ENCODE measurements around the gene ZNF878. TPM values are rescaled to one million over a fixed set of nuclear protein-coding genes. Genes with fewer than 3 reads are reported as not detected.
A peak's percentile ranks its signal among the peaks of the same experiment; 100 is the strongest.

Gene ZNF878
- total and polyA plus RNA-seq, 2 of the 13 experiments (the other 11 are each of a cell fraction or from before 2014, with no cell fraction given), result 0.46 to 5.2 TPM

GRCh38 chr19:12052497-12053169 is at the start of gene ZNF878 (continued):
- TF ChIP-seq MAZ (IDR thresholded peaks at IDR 0.05; ENCODE audit: borderline replicate concordance, low read depth, low read length) (no peak; the same call in 1 of the 2 replicates), MAZ (CRISPR knock-in tag; IDR thresholded peaks at IDR 0.05; ENCODE audit: low read depth) (peak; percentile 90), ARID3A (IDR thresholded peaks at IDR 0.05; ENCODE audit: low read depth, low read length) (no peak), ZNF546 (CRISPR knock-in tag; conservative IDR thresholded peaks at IDR 0.05) (peak; percentile 77; the same call in 1 of the 2 replicates), TMF1 (CRISPR knock-in tag; IDR thresholded peaks at IDR 0.05; ENCODE audit: low read depth) (no peak), ZNF547 (CRISPR knock-in tag; IDR thresholded peaks at IDR 0.05) (peak; percentile 41; the same call in 1 of the 2 replicates), RELA (CRISPR knock-in tag; IDR thresholded peaks at IDR 0.05) (no peak), HNRNPL (IDR thresholded peaks at IDR 0.05; ENCODE audit: low read depth, low read length) (no peak), ZNF280B (CRISPR knock-in tag; IDR thresholded peaks at IDR 0.05; ENCODE audit: borderline replicate concordance) (peak; percentile 90), FOXK2 (IDR thresholded peaks at IDR 0.05) (no peak), KAT2B (IDR thresholded peaks at IDR 0.05; ENCODE audit: borderline replicate concordance, low read depth, low read length) (no peak), TCF12 (IDR thresholded peaks at IDR 0.05) (no peak), TCF12 (CRISPR knock-in tag; IDR thresholded peaks at IDR 0.05) (0 out of 2 replicates have a peak, but pooled peaks have one; percentile 38), SCMH1 (CRISPR knock-in tag; IDR thresholded peaks at IDR 0.05; ENCODE audit: borderline replicate concordance) (no peak), ZNF335 (CRISPR knock-in tag; IDR thresholded peaks at IDR 0.05) (0 out of 2 replicates have a peak, but pooled peaks have one; percentile 28), SNAI1 (CRISPR knock-in tag; IDR thresholded peaks at IDR 0.05; ENCODE audit: borderline replicate concordance) (no peak), YY1 (IDR thresholded peaks at IDR 0.05; ENCODE audit: insufficient read depth, insufficient replicate concordance, low read depth, low read length) (no peak), MAF1 (CRISPR knock-in tag; IDR thresholded peaks at IDR 0.05; ENCODE audit: borderline replicate concordance) (no peak), THAP8 (CRISPR knock-in tag; IDR thresholded peaks at IDR 0.05; ENCODE audit: borderline replicate concordance) (no peak), HINFP (CRISPR knock-in tag; IDR thresholded peaks at IDR 0.05; ENCODE audit: low read depth) (peak; percentile 75; the same call in 1 of the 2 replicates), ZNF496 (CRISPR knock-in tag; IDR thresholded peaks at IDR 0.05; ENCODE audit: insufficient replicate concordance) (no peak), CENPT (CRISPR knock-in tag; IDR thresholded peaks at IDR 0.05; ENCODE audit: low read depth) (no peak), ZNF841 (CRISPR knock-in tag; IDR thresholded peaks at IDR 0.05; ENCODE audit: borderline replicate concordance) (no peak; the same call in 1 of the 2 replicates), RFX3 (CRISPR knock-in tag; IDR thresholded peaks at IDR 0.05) (no peak)
